ENCODE data around the gene WDR18.

GRCh38 chr19:950352-951066, 33.6 kb upstream of the WDR18 start:
- TF ChIP-seq CTCF (optimal IDR thresholded peaks at IDR 0.05 in 1 of 3, IDR thresholded peaks at IDR 0.05 in 1 of 3, conservative IDR thresholded peaks at IDR 0.05 in 1 of 3; ENCODE audit: extremely low read depth in 1 of 3, insufficient read depth in 2 of 3, low read length in 3 of 3) = no peak
- TF ChIP-seq EZH2 (IDR thresholded peaks at IDR 0.05; ENCODE audit: low read length) = no peak

All from keratinocyte (primary cell).